DND-41 (cell line): ENCODE data around the gene EFHC1.

Source experiments
- EZH2 ChIP-seq: IDR thresholded peaks from 3 replicates; pipeline ENCODE4 v1.6.1; 2012; ENCODE audit warnings: borderline replicate concordance, low read depth, mild to moderate bottlenecking, moderate library complexity, low read length, inconsistent platforms; ENCODE audit not compliant: severe bottlenecking
- TF ChIP-seq, protein P1 (sequence below): IDR thresholded peaks from 2 replicates; pipeline ENCODE4 v1.5.1; 2012; ENCODE audit warnings: borderline replicate concordance, low read length, moderate library complexity, mild to moderate bottlenecking; ENCODE audit not compliant: poor library complexity, severe bottlenecking; ENCODE audit errors: extremely low read depth

DNA sequence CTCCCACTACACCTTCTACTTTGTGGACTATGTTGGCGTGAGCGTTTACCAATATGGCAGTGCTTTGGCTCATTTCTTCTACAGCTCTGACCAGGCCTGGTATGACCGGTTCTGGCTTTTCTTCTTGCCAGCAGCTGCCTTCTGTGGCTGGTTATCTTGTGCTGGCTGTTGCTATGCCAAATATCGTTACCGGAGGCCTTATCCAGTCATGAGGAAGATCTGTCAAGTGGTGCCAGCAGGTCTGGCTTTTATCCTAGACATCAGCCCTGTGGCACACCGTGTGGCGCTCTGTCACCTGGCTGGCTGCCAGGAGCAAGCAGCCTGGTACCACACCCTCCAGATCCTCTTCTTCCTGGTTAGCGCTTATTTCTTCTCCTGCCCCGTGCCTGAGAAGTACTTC is 16.5 kb upstream of the EFHC1 start:
- TF ChIP-seq EZH2 = no peak
- TF ChIP-seq, protein P1, sequence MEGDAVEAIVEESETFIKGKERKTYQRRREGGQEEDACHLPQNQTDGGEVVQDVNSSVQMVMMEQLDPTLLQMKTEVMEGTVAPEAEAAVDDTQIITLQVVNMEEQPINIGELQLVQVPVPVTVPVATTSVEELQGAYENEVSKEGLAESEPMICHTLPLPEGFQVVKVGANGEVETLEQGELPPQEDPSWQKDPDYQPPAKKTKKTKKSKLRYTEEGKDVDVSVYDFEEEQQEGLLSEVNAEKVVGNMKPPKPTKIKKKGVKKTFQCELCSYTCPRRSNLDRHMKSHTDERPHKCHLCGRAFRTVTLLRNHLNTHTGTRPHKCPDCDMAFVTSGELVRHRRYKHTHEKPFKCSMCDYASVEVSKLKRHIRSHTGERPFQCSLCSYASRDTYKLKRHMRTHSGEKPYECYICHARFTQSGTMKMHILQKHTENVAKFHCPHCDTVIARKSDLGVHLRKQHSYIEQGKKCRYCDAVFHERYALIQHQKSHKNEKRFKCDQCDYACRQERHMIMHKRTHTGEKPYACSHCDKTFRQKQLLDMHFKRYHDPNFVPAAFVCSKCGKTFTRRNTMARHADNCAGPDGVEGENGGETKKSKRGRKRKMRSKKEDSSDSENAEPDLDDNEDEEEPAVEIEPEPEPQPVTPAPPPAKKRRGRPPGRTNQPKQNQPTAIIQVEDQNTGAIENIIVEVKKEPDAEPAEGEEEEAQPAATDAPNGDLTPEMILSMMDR = no peak
